MCF 10A (cell line): ENCODE results near the gene GPS2. TPM values are rescaled to one million over a fixed set of nuclear protein-coding genes. Genes with fewer than 3 reads are reported as not detected.
A peak's percentile ranks its signal among the peaks of the same experiment; 100 is the strongest.

ENCODE experiments used
- BruUV-seq: library from RNA; stranded (reverse); fragments of 400-500 nt; replicated peaks from 2 replicates; lab custom pipeline; 2021; lab: Mats Ljungman, UMichigan
- CTCF ChIA-PET: fragments of 300-600 bp; sonication (Branson Sonifier 250); formaldehyde crosslinking; extraction: SDS; loops from one replicate; lab custom pipeline; 2021; ENCODE audit warnings: antibody characterized with exemption, inconsistent platforms; lab: Yijun Ruan, JAX
- POLR2A ChIA-PET: fragments of 300-600, 350-650 bp; sonication (Branson Sonifier 250); formaldehyde crosslinking; extraction: SDS; loops from one replicate; lab custom pipeline; 2020; ENCODE audit warnings: antibody characterized with exemption, inconsistent platforms; lab: Yijun Ruan, JAX
- DNase-seq: peaks from one replicate; pipeline ENCODE4 v3.0.0-alpha.2; 2018; ENCODE audit not compliant: unreplicated experiment
- H3K27ac Mint-ChIP-seq: one replicate; pipeline ENCODE4 v1.8.0; 2022; ENCODE audit warnings: mild to moderate bottlenecking, low read depth, mixed read lengths; ENCODE audit not compliant: unreplicated experiment
- H3K27me3 Mint-ChIP-seq: one replicate; pipeline ENCODE4 v1.8.0; 2022; ENCODE audit warnings: mixed read lengths; ENCODE audit not compliant: insufficient read depth, unreplicated experiment
- H3K36me3 Mint-ChIP-seq: one replicate; pipeline ENCODE4 v1.8.0; 2022; ENCODE audit warnings: mild to moderate bottlenecking, moderate library complexity, mixed read lengths; ENCODE audit not compliant: insufficient read depth, unreplicated experiment
- H3K4me1 Mint-ChIP-seq: one replicate; pipeline ENCODE4 v1.8.0; 2022; ENCODE audit warnings: mixed read lengths; ENCODE audit not compliant: insufficient read depth, unreplicated experiment
- H3K4me3 Mint-ChIP-seq: one replicate; pipeline ENCODE4 v1.8.0; 2022; ENCODE audit warnings: mild to moderate bottlenecking, moderate library complexity, mixed read lengths; ENCODE audit not compliant: unreplicated experiment
- H3K9me3 Mint-ChIP-seq: one replicate; pipeline ENCODE4 v1.8.0; 2022; ENCODE audit warnings: mixed read lengths; ENCODE audit not compliant: unreplicated experiment
- intact Hi-C: fragments of 100-400 bp; cut with micrococcal nuclease; formaldehyde crosslinking; loops from 2 replicates; pipeline ENCODE4 v1.14.1; 2022
- total RNA-seq: library from RNA; stranded (reverse); gene quantifications from 2 replicates; pipeline ENCODE4 v1.2.3, GENCODE V29; 2022
- TF ChIP-seq, protein P1 (sequence below): fragments of 200-600 bp; IDR thresholded peaks from one replicate; pipeline ENCODE4 v1.8.0; 2022; ENCODE audit warnings: antibody characterized with exemption, mild to moderate bottlenecking; ENCODE audit not compliant: unreplicated experiment

GPS2 gene
- total RNA-seq, 1 experiment from 2014 or later, result 49.8 TPM

DNA sequence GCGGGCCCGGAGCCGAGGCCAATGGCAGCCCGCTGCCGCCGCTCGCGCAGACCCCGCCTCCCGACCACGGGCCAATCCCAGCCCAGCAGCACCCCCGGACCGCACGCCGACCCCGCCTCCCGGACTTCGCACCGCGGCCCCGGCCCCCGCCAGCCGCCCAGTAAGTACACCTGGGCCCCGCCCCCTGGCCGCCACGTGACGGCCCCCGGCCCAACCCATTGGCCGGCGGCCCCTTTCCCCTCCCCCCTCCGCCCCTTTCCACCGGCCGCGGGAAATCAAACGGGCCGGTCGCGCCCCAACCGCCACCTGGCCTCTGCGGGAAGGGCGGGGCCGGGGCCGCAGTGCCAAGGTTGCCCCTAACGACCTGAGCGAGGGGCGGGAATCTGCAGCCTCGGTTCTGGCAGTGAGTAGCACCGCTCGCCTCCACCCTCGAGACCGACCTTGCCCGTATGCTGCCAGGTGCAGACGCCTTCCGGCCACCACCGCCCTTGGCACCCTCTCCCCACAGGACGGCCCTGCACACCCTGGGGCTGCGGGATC, 20.5 kb downstream of the GPS2 start, which contains the start of gene YBX2:
Gene YBX2, minus strand, starts transcription at position 26 of the 540 bp plus-strand sequence. CDS start 139 bp downstream, outside the sequence.
- ChIA-PET CTCF (no interaction called here), POLR2A (no interaction called here)
- Mint-ChIP-seq H3K36me3 (peaks cover 10% of the 10 kb centered on the region), H3K4me3 (peak within 1 kb of the TSS; percentile 63), H3K27me3 (no peaks in the 10 kb centered on the region), H3K27ac (no peak within 1 kb of the TSS), H3K9me3 (no peaks in the 10 kb centered on the region), H3K4me1 (peaks cover 17% of the 10 kb centered on the region)
- TF ChIP-seq, protein P1, sequence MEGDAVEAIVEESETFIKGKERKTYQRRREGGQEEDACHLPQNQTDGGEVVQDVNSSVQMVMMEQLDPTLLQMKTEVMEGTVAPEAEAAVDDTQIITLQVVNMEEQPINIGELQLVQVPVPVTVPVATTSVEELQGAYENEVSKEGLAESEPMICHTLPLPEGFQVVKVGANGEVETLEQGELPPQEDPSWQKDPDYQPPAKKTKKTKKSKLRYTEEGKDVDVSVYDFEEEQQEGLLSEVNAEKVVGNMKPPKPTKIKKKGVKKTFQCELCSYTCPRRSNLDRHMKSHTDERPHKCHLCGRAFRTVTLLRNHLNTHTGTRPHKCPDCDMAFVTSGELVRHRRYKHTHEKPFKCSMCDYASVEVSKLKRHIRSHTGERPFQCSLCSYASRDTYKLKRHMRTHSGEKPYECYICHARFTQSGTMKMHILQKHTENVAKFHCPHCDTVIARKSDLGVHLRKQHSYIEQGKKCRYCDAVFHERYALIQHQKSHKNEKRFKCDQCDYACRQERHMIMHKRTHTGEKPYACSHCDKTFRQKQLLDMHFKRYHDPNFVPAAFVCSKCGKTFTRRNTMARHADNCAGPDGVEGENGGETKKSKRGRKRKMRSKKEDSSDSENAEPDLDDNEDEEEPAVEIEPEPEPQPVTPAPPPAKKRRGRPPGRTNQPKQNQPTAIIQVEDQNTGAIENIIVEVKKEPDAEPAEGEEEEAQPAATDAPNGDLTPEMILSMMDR, result no peak
- BruUV-seq, result no TSS peak
- peak; percentile 74 for DNase-seq
- intact Hi-C loops, result loop anchor here (5.0 kb wide), 1 partner anchor 247 kb away; no protein-coding TSS in a partner anchor

- no TSS peak for BruUV-seq
- Mint-ChIP-seq H3K36me3 (peaks cover 10% of the 10 kb centered on the region), H3K9me3 (no peaks in the 10 kb centered on the region), H3K4me3 (peak overlapping the region; percentile 43), H3K27me3 (no peaks in the 10 kb centered on the region), H3K4me1 (peaks cover 17% of the 10 kb centered on the region), H3K27ac (no peak overlapping the region)
- ChIA-PET CTCF (interaction anchor here (1.2 to 3.6 kb wide), 3 partner anchors 14 to 273 kb away, joined by 3 to 23 read pairs (median 5); partner anchors contain the start of gene SLC2A4), POLR2A (interaction anchor here (0.9 to 3.1 kb wide), 9 partner anchors 11 to 393 kb away, joined by 3 to 30 read pairs (median 4); partner anchors contain the start of genes GABARAP, NEURL4, SLC2A4 and TP53)
- TF ChIP-seq, protein P1, result no peak
- intact Hi-C loops, result no loop called here
- peak; percentile 46 for DNase-seq
These were observed 21.1 kb downstream of the GPS2 start for GRCh38 chr17:7293816-7294613.

DNA sequence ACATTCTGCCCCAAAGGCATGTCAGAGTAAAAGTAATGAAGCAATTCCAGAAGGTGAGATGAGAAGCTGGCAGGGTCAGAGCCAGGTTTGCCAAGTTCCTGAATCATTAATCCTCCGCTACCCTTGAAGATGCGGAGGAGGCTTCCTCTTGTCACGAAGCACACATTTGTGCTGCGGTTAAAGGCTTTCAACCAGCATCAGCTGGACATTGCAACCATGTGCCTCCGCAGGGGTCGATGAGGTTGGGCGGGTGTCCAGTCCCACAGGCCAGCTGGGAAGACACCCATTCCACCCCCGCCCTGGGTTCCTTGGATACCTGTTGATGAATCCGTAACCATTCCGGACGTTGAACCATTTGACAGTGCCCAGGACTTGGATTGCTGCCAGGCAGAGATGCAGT, 22.0 kb downstream of the GPS2 start:
- H3K4me1 Mint-ChIP-seq, result peaks cover 17% of the 10 kb centered on the region
- no peaks in the 10 kb centered on the region for H3K9me3 Mint-ChIP-seq
- intact Hi-C loops, result no loop called here
- H3K27me3 Mint-ChIP-seq, result peaks cover 7% of the 10 kb centered on the region
- peaks cover 10% of the 10 kb centered on the region for H3K36me3 Mint-ChIP-seq
- H3K27ac Mint-ChIP-seq, result no peak overlapping the region
- DNase-seq, result peak; percentile 94
- ChIA-PET CTCF (interaction anchor here (1.2 to 3.6 kb wide), 4 partner anchors 10 to 272 kb away, joined by 3 to 23 read pairs (median 4); partner anchors contain the start of gene SLC2A4), POLR2A (interaction anchor here (0.9 to 3.1 kb wide), 10 partner anchors 10 to 394 kb away, joined by 3 to 30 read pairs (median 4); partner anchors contain the start of genes GABARAP, NEURL4, SLC2A4 and TP53)
- peak overlapping the region; percentile 43 for H3K4me3 Mint-ChIP-seq
- TF ChIP-seq, protein P1, result no peak
- no TSS peak for BruUV-seq

GRCh38 chr17:7292729-7293128, 22.4 kb downstream of the GPS2 start:
- peaks cover 17% of the 10 kb centered on the region for H3K4me1 Mint-ChIP-seq

More at GRCh38 chr17:7292729-7293128, 22.4 kb downstream of the GPS2 start:
- H3K27ac Mint-ChIP-seq, result no peak overlapping the region
- DNase-seq, result no peak
- peaks cover 10% of the 10 kb centered on the region for H3K36me3 Mint-ChIP-seq
- ChIA-PET POLR2A (interaction anchor here (0.6 to 3.1 kb wide), 9 partner anchors 10 to 126 kb away, joined by 3 to 30 read pairs (median 5); partner anchors contain the start of genes GABARAP, NEURL4 and SLC2A4), CTCF (interaction anchor here (0.6 to 3.6 kb wide), 6 partner anchors 10 to 296 kb away, joined by 3 to 23 read pairs (median 4); partner anchors contain the start of gene SLC2A4)
- TF ChIP-seq, protein P1, result no peak
- peaks cover 12% of the 10 kb centered on the region for H3K27me3 Mint-ChIP-seq
- intact Hi-C loops, result no loop called here
- H3K9me3 Mint-ChIP-seq, result no peaks in the 10 kb centered on the region
- peak overlapping the region; percentile 38 for H3K4me3 Mint-ChIP-seq
- no TSS peak for BruUV-seq
